K562 (cell line): ENCODE data around the gene CCR5AS.

ENCODE experiments used
- ELF4 ChIP-seq: fragments of 450-650 bp; formaldehyde crosslinking; IDR thresholded peaks from 2 replicates; pipeline ENCODE4 v1.4.0; 2022; ENCODE audit warnings: missing genetic modification characterization
- EZH2 ChIP-seq: IDR thresholded peaks from 2 replicates; pipeline ENCODE4 v1.6.1; 2012; ENCODE audit warnings: low read depth, mild to moderate bottlenecking, inconsistent platforms, low read length, borderline replicate concordance
- FOSL1 ChIP-seq: fragments of 200-800 bp; sonication (Bioruptor generic); conservative IDR thresholded peaks from 2 replicates; pipeline ENCODE4 v1.6.1; 2016; ENCODE audit warnings: missing genetic modification characterization, missing compliant biosample characterization
- KLF1 ChIP-seq: fragments of 450-650 bp; IDR thresholded peaks from 2 replicates; pipeline ENCODE4 v1.6.1; 2016; ENCODE audit warnings: missing genetic modification characterization, missing compliant biosample characterization
- MXI1 ChIP-seq: IDR thresholded peaks from 2 replicates; pipeline ENCODE4 v1.6.1; 2011; ENCODE audit warnings: low read depth, mild to moderate bottlenecking, improper control_type of control experiment, low read length
- ZNF146 ChIP-seq: IDR thresholded peaks from one replicate; pipeline ENCODE4 v1.6.1; 2018; ENCODE audit warnings: missing compliant biosample characterization; ENCODE audit not compliant: unreplicated experiment

- TF ChIP-seq FOSL1 (tag), result no peak
- no peak for TF ChIP-seq MXI1
- no peak for TF ChIP-seq EZH2
- no peak for TF ChIP-seq ELF4
- no peak for TF ChIP-seq ZNF146 (CRISPR knock-in tag)
- no peak for TF ChIP-seq KLF1
These were observed 33.8 kb upstream of the CCR5AS start for GRCh38 chr3:46440531-46441294.
